ENCODE data around the gene TEAD4.

The TEAD4 gene

GRCh38 chr12:2959192-2959504 lies at the start of gene TEAD4:
Gene TEAD4, plus strand, starts transcription at chr12:2959397.
- TF ChIP-seq GATA3 (IDR thresholded peaks at IDR 0.05; ENCODE audit: low read depth, low read length) (no peak), GATA2 (IDR thresholded peaks at IDR 0.05; ENCODE audit: low read depth, low read length) (no peak)

- TF ChIP-seq GATA3 (IDR thresholded peaks at IDR 0.05; ENCODE audit: low read depth, low read length) (no peak), GATA2 (IDR thresholded peaks at IDR 0.05; ENCODE audit: low read depth, low read length) (no peak)
Measured at GRCh38 chr12:2912216-2912575, 47.0 kb upstream of the TEAD4 start.

DNA sequence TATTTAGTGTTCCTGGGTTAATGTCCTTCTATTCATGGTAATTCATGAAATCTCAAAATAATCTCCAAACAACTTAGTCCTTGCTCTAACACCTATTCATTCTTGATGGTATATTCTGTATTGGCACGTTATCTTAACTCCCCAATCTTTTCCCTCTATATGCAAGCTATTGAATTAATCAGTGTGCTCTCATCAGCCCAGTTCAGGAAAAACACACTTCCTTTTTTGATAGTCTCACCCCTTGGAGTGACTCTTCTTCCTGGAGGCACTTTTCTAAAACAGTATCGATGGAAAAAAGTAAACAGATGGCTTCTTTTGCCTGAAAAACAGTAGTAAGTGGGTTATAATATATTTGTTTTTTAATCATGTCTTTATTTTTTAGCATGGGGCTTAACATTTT lies 39.9 kb upstream of the TEAD4 start:
- no peak for TF ChIP-seq GATA2 (IDR thresholded peaks at IDR 0.05; ENCODE audit: low read depth, low read length)
- TF ChIP-seq GATA3 (IDR thresholded peaks at IDR 0.05; ENCODE audit: low read depth, low read length) = no peak

DNA sequence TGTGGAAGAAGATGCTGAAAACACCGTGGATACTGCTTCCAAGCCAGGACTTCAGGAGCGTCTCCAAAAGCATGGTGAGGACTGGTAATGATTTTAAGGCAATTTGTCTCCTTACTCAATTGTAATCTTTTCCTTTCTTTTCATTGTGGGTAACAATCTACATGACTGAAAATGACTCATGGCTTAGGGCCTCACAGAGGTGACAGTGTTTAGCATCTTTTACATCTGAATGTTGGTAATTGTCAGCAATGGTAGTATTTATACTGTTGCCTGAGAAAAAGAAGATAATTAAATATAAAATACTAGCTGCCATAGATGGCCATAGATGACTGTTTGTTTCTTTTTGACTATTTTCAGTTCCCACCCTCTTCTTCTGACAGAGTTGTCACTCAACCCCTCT lies 36.9 kb upstream of the TEAD4 start:
- no peak for TF ChIP-seq GATA2 (IDR thresholded peaks at IDR 0.05; ENCODE audit: low read depth, low read length)

DNA sequence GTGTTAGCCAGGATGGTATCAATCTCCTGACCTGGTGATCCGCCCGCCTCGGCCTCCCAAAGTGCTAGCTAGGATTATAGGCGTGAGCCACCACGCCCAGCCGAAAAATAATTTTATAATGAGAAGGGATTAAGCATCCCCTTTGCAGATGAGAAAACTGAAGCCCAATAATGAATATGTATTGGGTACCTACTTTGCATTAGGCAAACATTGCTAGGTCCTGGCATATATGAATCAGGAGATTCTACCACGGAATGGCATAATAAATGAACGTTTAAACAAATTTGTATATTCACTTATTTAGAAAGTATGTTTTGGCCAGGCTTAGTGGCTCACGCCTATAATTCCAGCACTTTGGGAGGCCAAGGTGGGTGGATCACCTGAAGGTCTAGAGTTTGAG lies 36.1 kb upstream of the TEAD4 start:
- no peak for TF ChIP-seq GATA3 (IDR thresholded peaks at IDR 0.05; ENCODE audit: low read depth, low read length)
- TF ChIP-seq GATA2 (IDR thresholded peaks at IDR 0.05; ENCODE audit: low read depth, low read length) = no peak

GRCh38 chr12:2924019-2924418 lies 35.2 kb upstream of the TEAD4 start:
- TF ChIP-seq GATA3 (IDR thresholded peaks at IDR 0.05; ENCODE audit: low read depth, low read length) (no peak), GATA2 (IDR thresholded peaks at IDR 0.05; ENCODE audit: low read depth, low read length) (no peak)

GRCh38 chr12:2925322-2925995 lies 33.7 kb upstream of the TEAD4 start:
- TF ChIP-seq GATA3 (IDR thresholded peaks at IDR 0.05; ENCODE audit: low read depth, low read length) (no peak), GATA2 (IDR thresholded peaks at IDR 0.05; ENCODE audit: low read depth, low read length) (no peak)

GRCh38 chr12:2930865-2931264 lies 28.3 kb upstream of the TEAD4 start:
- TF ChIP-seq GATA3 (IDR thresholded peaks at IDR 0.05; ENCODE audit: low read depth, low read length) (no peak), GATA2 (IDR thresholded peaks at IDR 0.05; ENCODE audit: low read depth, low read length) (no peak)

GRCh38 chr12:2933586-2933985 lies 25.6 kb upstream of the TEAD4 start:
- TF ChIP-seq GATA3 (IDR thresholded peaks at IDR 0.05; ENCODE audit: low read depth, low read length) (no peak), GATA2 (IDR thresholded peaks at IDR 0.05; ENCODE audit: low read depth, low read length) (no peak)

GRCh38 chr12:2934371-2934770 lies 24.8 kb upstream of the TEAD4 start:
- no peak for TF ChIP-seq GATA3 (IDR thresholded peaks at IDR 0.05; ENCODE audit: low read depth, low read length)
- no peak for TF ChIP-seq GATA2 (IDR thresholded peaks at IDR 0.05; ENCODE audit: low read depth, low read length)

DNA sequence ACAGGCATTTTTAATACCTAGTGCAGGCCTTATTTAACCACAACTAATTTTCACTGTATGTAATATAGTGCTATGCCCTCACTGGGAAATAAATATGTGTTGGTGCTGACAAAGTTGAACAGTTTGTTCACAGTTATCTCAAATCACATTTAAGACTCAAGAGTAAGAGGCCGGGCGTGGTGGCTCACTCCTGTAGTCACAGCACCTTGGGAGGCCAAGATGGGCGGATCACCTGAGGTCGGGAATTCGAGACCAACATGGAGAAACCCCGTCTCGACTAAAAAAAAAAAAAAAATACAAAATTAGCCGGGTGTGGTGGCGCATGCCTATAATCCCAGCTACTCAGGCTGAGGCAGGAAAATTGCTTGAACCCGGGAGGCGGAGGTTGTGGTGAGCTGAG lies 22.9 kb upstream of the TEAD4 start:
- TF ChIP-seq GATA2 (IDR thresholded peaks at IDR 0.05; ENCODE audit: low read depth, low read length) (no peak), GATA3 (IDR thresholded peaks at IDR 0.05; ENCODE audit: low read depth, low read length) (no peak)

GRCh38 chr12:2937500-2937899 lies 21.7 kb upstream of the TEAD4 start:
- TF ChIP-seq GATA2 (IDR thresholded peaks at IDR 0.05; ENCODE audit: low read depth, low read length) = no peak
- no peak for TF ChIP-seq GATA3 (IDR thresholded peaks at IDR 0.05; ENCODE audit: low read depth, low read length)

DNA sequence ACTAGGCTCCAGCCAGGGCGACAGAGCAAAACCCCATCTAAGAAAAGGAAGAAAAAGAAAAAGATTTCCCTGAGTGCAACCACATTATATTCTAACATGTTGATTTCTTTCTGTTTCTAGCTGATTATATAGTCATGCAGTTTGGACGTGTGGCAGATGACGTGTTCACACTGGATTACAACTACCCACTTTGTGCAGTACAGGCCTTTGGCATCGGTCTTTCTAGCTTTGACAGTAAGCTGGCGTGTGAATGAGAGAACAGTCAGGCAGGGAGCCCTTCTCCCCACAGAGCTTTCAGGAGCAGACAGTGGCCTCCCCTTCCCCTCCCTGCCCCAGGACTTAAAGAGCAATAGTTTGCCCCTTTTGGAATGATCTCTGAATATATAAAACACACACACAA lies 20.0 kb upstream of the TEAD4 start:
- TF ChIP-seq GATA2 (IDR thresholded peaks at IDR 0.05; ENCODE audit: low read depth, low read length) = no peak
- no peak for TF ChIP-seq GATA3 (IDR thresholded peaks at IDR 0.05; ENCODE audit: low read depth, low read length)

DNA sequence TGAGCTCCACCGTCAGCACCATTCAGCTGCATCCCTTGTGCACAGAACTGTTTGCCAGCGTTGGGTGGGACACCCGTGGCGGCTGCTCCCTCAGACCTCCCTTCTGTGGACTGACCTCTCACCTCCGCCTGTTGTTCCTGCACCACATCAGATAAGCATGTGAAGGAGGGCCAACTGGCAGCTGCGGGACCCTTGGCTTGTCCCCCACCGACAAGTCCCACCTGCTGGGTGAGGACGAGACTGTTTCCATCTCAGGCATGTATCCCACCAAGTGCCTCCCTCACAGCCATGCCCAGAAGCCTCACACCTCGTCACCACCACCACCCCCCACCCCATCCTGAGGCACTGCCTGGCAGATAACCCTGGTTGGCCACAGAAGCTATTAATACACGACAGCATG lies 18.6 kb upstream of the TEAD4 start:
- TF ChIP-seq GATA2 (IDR thresholded peaks at IDR 0.05; ENCODE audit: low read depth, low read length) (no peak), GATA3 (IDR thresholded peaks at IDR 0.05; ENCODE audit: low read depth, low read length) (no peak)

DNA sequence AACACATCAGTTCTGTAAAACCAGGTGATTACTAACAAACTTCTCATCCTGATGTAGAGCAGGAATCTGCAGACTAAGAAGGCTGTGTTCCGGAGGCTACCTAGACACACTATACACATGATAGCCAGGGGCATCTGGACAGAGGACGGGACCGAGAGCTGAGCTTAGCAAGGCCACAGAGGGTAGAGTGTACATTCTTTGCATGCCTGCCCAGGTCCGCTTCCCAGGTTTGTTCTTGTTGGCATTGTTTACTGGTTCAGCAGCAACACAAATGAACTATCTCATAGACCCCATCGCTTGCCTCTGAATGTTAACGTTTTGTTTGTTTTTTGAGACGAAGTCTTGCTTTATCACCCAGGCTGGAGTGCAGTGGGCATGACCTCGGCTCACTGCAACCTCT lies 17.7 kb upstream of the TEAD4 start:
- TF ChIP-seq GATA3 (IDR thresholded peaks at IDR 0.05; ENCODE audit: low read depth, low read length) = no peak
- no peak for TF ChIP-seq GATA2 (IDR thresholded peaks at IDR 0.05; ENCODE audit: low read depth, low read length)

DNA sequence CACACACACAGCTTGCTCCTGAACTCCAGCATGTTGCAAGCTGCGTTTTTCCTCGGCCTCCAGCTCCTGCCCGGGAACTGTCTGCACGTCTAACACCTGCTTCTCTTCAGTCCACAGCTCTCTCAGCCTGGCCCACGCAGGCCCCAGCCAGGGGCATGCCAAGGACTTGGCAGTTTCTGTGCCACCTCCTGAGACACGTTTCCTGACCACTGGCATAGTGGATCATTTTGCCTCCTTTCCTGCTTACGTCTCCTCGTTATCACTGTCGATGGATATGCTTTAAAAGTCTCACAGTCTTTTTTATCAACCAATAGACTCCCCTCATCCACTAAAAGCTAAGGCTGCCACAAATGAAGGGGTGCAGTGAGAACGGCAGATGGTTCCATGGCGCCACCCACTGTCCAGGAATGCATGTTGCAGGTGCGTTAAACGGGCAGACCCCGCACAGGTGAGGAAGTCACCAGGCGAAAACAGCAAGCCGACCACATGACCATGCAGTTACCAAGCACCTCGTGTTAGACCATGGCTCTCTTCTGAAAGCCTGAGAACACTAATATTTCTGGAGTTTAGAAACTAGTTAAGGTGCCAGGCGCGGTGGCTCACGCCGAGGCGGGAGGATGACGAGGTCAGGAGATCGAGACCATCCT lies 14.7 kb upstream of the TEAD4 start:
- TF ChIP-seq GATA3 (IDR thresholded peaks at IDR 0.05; ENCODE audit: low read depth, low read length) = no peak
